Putamen (tissue), 1 donor: Measurements from ENCODE around the gene AGAP2.

Experiments
- DNase-seq: peaks from one replicate; pipeline ENCODE4 v3.0.0-alpha.2; 2016; ENCODE audit warnings: low spot score

AGAP2 gene

DNA sequence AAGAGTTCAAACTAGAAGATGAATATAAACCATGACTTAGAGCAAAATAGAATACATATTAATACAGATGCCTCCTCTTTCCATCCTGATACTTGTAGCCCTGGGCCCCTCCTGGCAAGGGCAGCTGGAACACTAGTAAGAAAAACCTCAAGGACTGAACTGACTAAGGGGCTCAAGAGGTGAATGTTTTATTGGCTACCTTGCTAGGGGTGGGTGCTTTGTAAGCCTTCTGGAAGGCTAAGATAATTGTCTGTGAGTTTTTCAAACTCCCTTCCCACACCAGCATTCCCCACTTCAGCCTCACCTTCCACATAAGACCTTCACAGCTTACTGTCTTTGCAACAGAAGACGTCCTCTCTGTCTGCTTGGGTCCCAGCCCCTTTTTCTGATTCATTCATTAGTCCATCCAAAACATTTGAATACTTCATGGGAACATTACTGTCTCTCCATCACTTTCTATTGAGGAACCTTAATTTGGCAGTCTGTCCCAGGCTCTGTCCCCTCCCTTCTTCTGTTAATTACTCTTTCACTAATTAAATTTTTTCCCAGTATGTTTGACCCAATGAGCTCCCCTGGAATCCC is 15.3 kb upstream of the AGAP2 start:
- DNase-seq: no peak

DNA sequence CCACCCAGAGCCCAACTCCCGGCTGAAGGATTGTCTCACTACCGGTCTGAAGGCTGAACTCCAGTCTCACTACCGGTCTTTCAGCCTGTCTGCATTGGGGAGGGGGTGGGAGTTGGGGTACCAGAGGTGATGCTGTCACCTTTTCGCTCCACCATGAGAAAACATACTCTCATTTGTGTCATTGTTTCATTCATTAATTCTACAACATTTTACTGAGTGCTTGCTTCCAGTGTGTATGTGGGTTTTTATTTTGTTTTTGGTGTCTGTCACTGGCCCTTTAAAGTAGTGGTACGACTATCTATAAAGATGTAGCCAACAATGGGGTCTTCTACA is 14.1 kb upstream of the AGAP2 start:
- DNase-seq: no peak

DNA sequence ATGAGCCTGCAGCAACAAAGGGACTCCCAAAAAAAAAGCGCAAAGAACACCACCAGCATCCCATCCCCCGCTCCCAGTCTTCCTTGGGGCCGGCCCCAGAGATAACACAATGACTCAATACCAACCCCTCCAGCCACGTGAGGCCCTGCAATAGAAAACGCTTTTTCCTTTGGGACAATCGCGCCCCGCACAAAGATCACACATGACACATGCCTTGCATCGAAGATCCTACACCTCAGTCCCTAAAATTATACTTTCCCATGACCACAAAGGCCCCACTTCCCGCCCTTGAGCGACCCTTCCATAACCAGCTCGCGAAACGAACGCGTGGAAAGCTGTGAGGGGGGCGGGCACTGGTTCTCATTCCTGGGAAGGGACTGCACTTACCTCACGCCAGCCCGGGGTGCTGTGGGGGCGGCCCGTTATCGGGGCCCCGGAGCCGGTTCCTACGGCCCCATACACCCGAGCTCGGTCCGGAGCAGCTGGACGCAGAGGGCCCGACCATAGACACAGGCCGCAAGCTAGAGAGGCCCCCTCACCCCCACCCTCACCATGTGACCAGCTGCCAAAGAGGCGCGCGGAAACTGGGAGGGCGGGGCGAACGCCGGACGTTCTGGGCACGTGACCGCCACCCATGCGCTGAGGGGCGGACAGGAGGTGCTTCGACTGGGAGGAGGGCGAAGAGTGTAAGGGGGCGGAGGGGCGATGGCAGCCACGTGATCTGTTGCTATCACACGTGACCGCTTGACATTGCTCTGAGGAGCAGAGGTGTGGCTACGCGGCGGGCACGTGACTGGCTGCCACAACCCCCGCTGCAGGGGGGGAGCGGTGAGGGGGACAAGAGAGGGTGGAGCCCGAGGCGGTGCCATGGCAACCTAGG is 13.5 kb upstream of the AGAP2 start, which contains the start of gene CDK4:
Gene CDK4 (minus strand): TSS at position 523 of the 880 bp plus-strand sequence. CDS start 593 bp downstream, outside the sequence.
- peak; percentile 100 for DNase-seq

DNA sequence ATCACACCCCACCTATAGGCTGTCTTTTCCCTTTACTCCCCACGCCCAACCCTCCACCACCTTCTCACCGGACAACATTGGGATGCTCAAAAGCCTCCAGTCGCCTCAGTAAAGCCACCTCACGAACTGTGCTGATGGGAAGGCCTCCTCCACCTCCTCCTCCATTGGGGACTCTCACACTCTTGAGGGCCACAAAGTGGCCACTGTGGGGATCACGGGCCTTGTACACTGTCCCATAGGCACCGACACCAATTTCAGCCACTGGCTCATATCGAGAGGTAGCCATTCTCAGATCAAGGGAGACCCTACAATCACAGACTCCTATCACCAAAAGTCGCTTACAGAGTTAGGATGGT is 12.9 kb upstream of the AGAP2 start:
- DNase-seq: no peak

DNA sequence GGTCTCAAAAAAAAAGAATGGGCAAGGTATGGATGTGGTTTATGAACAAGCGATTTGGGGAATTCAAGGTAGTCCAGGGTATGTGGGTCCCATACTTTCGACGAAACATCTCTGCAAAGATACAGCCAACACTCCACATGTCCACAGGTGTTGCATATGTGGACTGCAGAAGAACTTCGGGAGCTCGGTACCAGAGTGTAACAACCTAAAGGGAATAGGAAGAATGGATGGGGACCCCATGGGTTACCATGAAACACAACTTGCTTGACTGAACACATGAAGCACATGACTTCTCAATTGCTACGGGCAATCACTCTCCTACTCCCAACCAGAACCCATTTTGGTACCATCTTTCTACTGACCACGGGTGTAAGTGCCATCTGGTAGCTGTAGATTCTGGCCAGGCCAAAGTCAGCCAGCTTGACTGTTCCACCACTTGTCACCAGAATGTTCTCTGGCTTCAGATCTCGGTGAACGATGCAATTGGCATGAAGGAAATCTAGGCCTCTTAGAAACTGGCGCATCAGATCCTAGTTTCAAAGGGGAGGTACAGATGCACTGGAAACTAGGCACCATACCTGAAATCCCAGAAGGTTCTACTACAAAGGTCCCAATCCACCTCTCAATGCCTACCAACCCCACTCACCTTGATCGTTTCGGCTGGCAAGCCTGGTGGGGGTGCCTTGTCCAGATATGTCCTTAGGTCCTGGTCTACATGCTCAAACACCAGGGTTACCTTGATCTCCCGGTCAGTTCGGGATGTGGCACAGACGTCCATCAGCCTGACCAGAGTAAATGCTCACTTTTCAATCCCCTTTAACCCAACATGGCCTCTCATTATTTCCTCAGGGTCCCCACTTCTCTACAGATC is 12.3 kb upstream of the AGAP2 start:
- no peak for DNase-seq

DNA sequence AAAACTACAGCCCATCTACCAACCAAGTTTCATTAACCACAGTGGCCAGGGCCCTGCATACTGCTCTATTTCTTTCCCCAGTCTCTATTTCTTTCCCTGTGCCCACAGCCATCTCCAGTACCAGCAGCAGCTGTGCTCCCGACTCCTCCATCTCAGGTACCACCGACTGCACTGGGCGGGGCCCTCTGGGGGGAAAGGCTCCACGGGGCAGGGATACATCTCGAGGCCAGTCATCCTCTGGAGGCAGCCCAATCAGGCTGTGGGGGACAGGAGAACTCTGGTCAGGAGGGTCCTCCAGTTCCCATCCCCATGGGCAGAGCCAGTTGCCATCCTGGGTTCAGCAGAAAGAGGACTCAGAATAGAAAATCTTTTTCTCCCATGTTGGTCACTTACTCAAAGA is 10.5 kb upstream of the AGAP2 start:
- no peak for DNase-seq

DNA sequence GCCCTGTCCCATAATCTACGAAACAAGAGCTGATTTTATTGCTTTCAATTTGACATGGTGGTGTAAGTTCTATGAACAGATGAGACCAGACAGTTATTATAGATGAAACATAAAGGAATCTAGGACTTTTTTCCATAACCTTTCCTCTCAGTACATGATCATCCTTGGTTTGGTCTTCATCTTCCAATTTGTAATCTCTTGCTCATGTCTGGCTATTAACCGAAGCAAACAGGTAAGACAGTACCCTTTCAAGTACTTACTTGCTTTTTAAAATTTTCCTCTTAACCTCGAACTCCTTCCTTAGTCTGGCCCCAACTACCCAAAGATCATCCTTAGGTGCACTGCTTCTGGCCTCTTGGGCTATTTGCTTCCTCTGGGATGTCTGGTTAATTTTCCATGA is 7.5 kb upstream of the AGAP2 start:
- no peak for DNase-seq

DNA sequence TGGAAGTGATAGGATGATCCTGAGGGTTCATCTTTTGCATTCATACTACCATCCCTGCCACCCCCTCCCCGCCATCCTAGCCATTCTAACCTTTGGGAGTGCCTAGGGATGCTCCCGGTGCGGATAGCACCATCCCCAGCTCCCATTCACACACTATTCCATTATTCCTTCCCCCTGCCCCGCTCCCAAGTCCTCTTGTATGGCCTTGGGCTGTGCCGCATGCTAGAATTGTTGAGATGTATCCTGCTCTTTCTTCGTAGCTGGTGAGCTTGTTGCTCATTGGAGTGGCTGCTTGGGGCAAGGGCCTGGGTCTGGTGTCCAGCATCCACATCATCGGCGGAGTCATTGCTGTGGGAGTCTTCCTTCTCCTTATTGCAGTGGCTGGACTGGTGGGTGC is 6.9 kb upstream of the AGAP2 start:
- no peak for DNase-seq

DNA sequence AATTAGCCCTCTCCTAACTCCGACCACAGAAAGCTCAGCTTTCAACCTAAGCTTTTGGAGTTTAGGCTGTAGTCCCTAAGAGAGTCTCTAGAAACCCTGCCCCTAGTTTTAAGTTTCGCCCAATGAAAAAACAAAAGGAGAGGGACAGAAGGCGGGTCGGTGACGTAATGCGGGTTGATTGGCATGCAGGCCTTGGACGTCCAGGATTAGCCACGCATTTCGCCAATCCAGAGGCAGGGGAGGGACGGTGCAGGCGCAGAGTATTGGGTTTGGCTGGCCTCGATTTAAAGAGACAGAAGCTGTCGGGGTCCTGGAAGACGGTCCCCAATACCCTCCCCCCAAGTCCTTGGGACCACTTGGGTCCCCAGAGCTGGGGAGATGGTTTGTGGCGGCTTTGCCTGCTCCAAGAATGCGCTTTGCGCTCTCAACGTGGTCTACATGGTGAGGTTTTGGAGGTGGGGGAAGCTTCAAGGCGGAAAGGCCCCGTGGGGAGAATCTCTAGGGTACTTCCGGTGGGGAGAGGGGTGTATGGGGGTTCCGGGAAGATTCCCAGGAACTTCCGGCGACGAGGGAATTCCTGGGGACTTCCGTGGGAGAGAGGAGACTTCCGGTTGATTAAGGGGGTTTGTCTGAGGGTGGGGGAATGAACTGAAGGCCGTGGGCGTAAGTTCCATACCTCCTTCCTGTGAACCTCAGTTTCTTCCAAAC is 6.4 kb upstream of the AGAP2 start, which contains the start of gene TSPAN31:
Gene TSPAN31 (plus strand): TSS at position 263 of the 708 bp plus-strand sequence. CDS start 116 bp downstream, at position 379.
- DNase-seq: peak; percentile 98

DNA sequence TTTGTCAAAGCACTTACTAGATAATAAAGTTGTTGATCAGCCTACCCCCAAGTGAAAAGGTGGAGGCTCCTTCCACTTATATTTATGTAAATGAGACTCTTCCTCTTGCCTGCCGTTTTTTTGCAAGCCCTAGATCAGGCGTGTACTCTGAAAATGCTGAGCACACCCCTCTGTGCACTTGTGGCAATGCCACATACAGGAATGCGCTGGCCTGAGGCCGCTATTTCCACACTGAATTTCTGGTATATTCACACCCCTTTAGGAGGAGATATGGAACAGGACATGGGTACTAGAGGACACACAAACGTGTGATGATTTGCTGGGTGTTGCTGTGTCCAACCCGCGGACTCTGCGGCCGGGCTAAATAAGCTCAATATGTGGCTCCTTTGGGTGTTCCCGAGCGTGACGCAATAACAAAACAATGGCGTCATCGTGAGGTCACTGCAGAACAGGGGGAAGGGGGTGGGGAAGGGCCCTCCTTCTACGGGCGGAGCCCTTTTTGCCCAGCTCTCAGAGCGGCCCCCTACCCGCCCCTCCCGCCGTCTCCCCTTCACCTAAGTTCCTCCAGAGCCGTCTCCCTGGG is 5.7 kb upstream of the AGAP2 start:
- DNase-seq: no peak

DNA sequence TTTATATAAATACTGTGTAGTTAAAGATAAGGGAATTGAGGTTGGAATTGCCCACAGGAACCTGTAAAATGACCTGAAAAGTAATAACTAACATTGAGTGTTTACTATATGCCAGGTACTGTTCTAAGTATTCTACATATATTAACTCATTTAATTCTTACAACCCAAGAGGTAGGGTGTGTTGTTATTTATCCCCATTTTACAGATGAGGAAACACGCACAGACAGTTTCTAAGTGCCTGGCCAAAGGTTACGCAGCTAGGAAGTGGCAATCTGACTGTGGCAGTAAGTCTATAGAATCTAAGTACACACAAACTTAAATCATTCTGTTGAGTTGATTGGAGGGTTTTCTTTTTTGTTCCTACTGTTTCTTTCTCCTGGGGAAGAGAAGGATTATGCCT is 5.2 kb upstream of the AGAP2 start:
- no peak for DNase-seq

DNA sequence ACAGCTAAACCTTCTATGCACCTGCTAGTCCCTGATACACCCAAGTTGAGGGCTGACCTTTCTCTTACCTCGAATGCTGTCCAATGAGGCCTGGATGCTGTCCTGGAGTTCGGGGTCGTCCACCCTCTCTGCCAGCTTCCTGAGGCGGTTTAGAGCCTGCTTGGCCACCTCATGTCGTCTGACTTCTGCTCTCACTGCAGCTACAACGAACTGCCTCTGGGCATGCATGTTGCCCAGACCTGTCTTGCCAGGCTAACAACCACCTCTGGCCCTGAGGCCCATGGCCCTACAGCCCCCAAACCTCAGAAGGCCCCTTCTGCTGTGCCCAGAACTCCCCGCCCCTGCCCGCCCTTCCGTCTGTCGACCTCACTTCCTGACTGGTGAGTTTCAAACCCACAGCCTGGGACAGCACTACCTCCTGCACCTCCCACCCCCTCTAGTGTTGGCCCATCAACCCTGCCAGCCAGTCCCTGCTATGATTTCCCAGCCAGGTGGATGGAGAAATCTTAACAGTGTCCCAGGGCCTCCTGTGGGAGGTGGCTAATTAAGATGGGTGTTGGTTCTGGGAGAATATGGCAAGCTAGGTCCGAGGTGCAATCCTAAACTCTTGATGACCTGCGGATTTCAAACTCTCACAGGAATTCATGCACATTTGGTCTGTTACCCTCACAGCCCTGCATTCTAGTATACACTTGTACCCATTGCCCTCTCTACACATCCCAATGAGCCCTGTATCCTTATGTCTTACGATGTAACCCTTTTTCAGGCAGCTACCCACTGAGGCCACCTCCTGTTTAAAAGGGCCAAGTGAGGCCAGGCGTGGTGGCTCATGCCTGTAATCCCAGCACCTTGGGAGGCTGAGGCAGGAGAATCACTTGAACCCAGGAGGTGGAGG is 3.5 kb upstream of the AGAP2 start:
- DNase-seq: no peak

DNA sequence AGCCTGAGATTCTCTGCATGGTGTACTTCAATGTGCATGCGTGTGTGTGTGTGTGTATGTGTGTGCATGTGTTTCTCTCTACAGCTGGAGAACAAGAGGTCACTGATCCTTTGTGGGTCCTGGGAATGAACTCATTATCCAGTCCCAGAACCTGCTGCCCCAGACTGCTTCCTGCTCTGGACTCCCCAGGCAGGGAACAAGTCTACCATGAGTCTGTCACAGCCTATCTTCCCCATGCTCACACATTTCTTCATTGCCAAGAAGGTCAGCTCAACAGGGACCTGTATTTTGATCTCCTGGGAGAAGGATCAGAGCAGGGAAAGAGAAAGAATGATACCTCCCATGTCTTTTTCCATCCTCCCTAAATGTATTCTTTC is 2.9 kb upstream of the AGAP2 start:
- DNase-seq: no peak

DNA sequence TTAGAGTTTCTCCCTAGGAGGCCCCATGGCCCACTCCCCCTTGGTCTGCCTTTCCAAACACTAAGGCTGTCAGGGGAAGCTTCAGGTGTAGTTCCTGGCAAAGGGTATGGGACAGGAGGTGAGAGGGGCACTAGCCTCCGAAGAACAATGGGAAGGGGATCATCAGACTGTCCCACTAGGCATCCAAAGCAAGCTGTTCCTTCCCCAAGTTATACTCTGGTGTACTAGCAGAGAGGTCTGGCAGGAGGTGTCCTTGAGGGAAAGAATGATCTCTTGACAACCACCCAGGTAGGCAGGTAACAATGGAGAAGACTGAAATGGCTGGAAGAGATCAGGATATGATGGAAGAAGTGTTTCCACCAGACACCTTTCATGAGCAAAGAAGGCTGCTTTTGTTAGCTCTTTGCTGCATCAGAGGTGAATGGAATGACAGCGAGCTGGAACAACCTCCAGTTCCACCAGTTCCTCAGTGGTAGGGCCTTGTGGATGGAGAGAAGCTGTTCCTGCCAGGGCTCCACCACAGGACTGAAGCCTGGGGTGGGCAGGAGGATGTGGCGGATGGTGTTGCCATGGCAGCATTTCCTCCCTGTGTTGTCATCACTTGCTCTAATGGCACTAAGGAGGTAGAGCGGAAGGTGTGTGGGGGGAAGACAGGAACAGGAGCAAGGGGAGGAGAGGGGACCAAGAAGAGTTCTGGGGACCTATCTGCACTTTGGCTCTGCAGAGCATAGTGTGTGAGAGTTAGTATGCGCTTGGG is 2.3 kb upstream of the AGAP2 start:
- peak; percentile 64 for DNase-seq

DNA sequence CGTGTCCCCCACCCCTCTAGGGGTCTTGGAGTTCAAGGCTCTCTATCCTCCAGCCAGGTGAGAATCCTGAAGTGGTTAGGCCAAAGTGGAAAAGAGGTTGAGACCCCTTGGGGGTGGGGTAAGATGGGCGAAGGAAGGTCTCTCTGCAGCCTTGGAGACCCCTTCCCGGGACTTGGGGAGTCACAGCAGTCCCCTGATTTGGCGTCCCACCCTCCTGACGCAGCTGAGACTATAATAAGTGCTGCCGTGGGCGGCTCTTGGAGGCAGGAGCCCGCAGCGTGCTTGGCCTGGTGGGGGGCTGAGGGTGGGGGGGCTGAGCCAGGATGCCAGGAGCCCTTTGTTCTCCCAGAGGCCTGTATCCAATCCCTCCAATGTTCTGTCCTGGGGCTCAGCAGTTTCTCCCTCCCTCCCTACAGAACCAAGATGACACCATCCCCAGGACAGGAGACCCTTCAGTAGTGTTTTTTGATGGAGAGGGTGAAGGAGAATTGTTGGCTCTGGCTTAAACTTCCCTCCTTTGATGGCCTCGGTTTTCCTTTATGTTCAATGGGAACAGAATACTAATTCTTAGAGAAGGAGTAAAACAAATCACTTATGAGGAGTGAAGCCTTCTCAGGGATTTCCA is 1.5 kb upstream of the AGAP2 start:
- no peak for DNase-seq

DNA sequence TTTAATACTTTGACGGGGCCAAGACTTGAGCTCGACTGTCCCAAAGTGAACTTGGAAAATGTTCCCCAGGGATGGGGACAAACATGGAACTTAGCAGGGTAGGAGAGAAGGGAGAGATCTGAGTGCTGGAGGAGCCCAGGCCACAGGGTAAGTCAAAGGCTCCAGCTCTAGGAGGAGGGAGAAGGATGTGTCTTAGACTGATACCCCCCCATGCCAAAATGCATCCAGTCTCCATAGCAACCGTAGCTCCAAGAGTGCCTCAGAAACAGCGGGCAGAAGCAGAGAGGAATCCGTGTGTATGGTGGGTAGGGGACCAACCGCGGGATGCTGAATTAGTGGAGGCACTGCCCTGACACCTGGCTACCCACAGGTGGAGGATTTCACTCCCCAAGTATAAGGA is 845 bp upstream of the AGAP2 start:
- DNase-seq: no peak

DNA sequence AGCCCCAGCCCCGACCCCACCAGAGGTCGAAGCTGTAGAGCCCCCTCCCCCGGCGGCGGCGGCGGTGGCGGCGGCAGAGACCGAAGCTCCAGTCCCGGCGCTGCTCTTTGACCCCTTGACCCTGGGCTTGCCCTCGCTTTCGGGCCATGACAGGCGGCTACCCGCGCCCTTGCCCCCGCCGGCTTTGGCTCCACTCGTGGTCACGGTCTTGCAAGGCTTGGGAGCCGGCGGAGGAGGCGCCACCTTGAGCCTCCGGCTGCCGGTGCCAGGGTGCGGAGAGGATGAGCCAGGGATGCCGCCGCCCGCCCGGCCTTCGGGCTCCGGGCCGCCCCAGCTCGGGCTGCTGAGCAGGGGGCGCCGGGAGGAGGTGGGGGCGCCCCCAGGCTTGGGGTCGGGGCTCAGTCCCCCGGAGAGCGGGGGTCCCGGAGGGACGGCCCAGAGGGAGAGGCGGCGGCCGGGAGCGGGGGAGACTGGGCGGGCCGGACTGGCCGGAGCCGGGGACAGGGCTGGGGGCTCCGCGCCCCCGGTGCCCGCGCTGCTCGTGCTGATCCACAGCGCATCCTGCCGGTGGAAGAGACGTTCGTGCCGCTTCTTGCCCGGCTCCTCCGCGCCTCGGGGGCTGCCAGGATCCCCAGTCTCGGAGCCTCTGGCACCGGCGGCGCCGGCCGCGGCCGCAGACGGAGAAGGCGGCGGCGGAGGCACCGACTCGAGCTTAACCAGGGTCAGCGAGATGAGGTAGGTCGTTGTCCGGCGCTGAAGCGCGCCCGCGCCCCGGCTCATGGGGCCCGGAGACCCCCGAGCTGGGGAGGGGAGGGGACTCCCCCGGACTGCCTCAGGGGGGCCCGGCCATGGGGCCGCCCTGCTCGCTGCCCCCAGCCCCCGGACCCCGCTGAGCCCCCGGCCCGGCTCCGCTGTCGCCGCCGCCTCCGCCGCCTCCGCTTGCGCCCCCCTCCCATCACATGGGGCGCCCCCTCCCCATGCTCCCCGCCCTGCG is 778 bp downstream of the AGAP2 start:
- no peak for DNase-seq

DNA sequence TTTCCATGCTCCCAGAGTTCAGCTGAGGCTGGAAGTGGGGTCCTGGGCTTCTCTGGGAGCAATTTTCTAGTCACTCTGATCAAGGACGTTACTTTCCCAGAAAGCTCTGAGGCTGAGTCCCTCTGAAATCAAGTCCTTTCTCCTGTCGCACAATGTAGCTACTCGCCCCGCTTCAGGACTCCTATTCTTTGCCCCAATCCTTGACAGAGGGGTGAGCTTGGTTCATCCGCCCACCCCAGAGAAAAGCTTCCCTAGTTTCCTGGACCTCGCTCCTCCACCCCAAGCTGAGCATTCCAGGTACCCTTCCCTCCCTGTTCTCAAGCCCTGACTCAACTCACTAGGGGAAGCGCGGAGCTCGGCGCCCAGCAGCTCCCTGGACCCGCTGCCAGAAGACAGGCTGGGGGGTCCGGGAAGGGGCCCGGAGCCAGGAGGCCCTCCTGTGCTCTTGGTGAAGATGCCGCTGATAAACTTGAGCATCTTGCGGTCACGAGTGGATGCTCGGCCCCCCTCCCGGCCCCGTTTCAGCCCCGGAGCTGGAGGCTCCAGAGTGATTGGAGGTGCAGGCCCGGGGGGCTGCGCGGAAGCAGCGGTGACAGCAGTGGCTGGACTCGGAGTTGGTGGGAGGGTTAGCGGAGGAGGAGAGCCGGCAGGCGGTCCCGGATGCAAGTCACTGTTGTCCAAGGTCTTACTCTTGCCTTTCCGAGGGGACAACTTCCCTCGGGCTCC is 1.6 kb downstream of the AGAP2 start:
- DNase-seq: no peak
